Mucosa of descending colon (tissue), 3 donors: ENCODE data around the gene MND1. TPM values are rescaled to one million over a fixed set of nuclear protein-coding genes. Genes with fewer than 3 reads are reported as not detected.

Source experiments
- ATAC-seq: fragments of 200-7000 bp; cut with Tn5 transposase; one replicate; pipeline ENCODE4 v1.9.1; 2020; ENCODE audit warnings: mild to moderate bottlenecking, moderate library complexity
- DNase-seq, 3 donors: peaks; one replicate each; pipeline ENCODE4 v3.0.0-alpha.2; 2020
- H3K36me3 ChIP-seq: fragments of 200-600 bp; one replicate; pipeline ENCODE4 v1.8.0; 2021; ENCODE audit warnings: low read depth, mild to moderate bottlenecking
- H3K4me1 ChIP-seq: fragments of 200-600 bp; one replicate; pipeline ENCODE4 v1.8.0; 2021; ENCODE audit warnings: low read depth, mild to moderate bottlenecking
- H3K4me3 ChIP-seq: fragments of 200-600 bp; one replicate; pipeline ENCODE4 v1.8.0; 2021; ENCODE audit warnings: mild to moderate bottlenecking
- H3K9me3 ChIP-seq: fragments of 200-600 bp; one replicate; pipeline ENCODE4 v1.8.0; 2021; ENCODE audit warnings: mild to moderate bottlenecking
- intact Hi-C, 2 donors: fragments of 100-400 bp; cut with DNase I in 1 of 2; cut with micrococcal nuclease in 1 of 2; formaldehyde crosslinking; loops; one replicate each; pipeline versions ENCODE4 v1.11.0 to v1.11.1; 2022; cut with DNase I, micrococcal nuclease
- total RNA-seq, 3 donors: library from RNA; stranded (reverse); fragmentation: NEBNext Ultra II Directional in 2 of 3; extraction: Animal tissue kit (Norgen Biotek cat#: 25700) in 2 of 3; gene quantifications; one replicate each; pipeline versions ENCODE4 v1.2.1 to v1.2.4, GENCODE V29; 2021 to 2023
- TF ChIP-seq, protein P1 (sequence below): fragments of 200-600 bp; IDR thresholded peaks from one replicate; pipeline ENCODE4 v1.8.0; 2022; ENCODE audit warnings: antibody characterized with exemption, mild to moderate bottlenecking
- donor health status: DM: no; HTN: no; CAD: no; lungs with moderate emphysema.
- donor health status: DM: no; HTN: no; CAD: no.
- donor health status: DM: no; HTN: yes; CAD: no.

The MND1 gene
- total RNA-seq, 3 donors from 2014 or later, result 1.4 to 5.3 (median 1.6) TPM

DNA sequence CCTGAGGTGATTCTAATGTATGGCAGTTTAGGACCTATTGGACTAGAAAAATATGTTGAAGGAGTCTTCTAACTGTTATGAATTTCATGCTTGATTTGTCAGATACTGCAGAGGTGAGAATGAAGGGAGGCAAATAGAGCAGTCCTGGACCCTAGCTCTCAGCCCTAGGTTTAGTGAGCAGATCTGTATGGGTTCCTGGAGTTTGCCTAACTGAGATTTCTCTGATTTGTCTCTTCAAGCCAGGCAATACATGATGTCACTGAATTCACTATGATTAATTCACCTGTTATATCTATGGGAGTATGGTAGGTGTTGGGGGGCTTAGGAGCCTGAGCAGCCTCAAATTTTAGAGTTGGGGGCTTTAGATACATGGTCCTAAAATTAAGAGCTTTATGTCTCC, 2.6 kb downstream of the MND1 start:
- Histone ChIP-seq H3K4me3 (no peak overlapping the region), H3K9me3 (no peaks in the 10 kb centered on the region), H3K36me3 (no peaks in the 10 kb centered on the region), H3K4me1 (no peaks in the 10 kb centered on the region)
- ATAC-seq (no peak), DNase-seq (no peak)
- intact Hi-C loops, result loop anchor here in 1 of 2 donors (10.0 kb wide), 1 partner anchor 228 kb away; no protein-coding TSS in a partner anchor
- TF ChIP-seq, protein P1, sequence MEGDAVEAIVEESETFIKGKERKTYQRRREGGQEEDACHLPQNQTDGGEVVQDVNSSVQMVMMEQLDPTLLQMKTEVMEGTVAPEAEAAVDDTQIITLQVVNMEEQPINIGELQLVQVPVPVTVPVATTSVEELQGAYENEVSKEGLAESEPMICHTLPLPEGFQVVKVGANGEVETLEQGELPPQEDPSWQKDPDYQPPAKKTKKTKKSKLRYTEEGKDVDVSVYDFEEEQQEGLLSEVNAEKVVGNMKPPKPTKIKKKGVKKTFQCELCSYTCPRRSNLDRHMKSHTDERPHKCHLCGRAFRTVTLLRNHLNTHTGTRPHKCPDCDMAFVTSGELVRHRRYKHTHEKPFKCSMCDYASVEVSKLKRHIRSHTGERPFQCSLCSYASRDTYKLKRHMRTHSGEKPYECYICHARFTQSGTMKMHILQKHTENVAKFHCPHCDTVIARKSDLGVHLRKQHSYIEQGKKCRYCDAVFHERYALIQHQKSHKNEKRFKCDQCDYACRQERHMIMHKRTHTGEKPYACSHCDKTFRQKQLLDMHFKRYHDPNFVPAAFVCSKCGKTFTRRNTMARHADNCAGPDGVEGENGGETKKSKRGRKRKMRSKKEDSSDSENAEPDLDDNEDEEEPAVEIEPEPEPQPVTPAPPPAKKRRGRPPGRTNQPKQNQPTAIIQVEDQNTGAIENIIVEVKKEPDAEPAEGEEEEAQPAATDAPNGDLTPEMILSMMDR, result no peak

DNA sequence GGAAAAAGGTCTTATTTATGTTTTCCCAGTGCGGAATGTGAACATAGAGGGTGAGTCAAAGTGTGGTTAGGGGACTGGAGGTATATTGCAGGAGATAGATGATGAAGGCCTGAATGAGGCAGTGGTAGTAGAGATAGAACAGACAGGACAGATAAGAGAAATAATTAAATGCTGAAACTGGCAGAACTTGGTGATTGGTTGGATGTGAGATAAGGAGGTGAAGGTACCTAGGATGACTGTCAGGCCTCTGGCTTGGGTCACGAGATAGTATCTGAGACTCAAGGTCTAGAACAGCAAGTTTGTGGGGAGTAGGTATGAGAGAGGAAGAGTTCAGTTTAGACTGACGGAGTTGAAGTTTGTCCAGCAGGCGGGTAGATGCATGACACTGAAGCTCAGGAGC, 3.5 kb downstream of the MND1 start:
- Histone ChIP-seq H3K4me3 (no peak overlapping the region), H3K9me3 (no peaks in the 10 kb centered on the region), H3K4me1 (no peaks in the 10 kb centered on the region), H3K36me3 (no peaks in the 10 kb centered on the region)
- TF ChIP-seq, protein P1, result no peak
- intact Hi-C loops, result loop anchor here in 1 of 2 donors (10.0 kb wide), 1 partner anchor 227 kb away; no protein-coding TSS in a partner anchor
- DNase-seq, result no peak
- no peak for ATAC-seq

DNA sequence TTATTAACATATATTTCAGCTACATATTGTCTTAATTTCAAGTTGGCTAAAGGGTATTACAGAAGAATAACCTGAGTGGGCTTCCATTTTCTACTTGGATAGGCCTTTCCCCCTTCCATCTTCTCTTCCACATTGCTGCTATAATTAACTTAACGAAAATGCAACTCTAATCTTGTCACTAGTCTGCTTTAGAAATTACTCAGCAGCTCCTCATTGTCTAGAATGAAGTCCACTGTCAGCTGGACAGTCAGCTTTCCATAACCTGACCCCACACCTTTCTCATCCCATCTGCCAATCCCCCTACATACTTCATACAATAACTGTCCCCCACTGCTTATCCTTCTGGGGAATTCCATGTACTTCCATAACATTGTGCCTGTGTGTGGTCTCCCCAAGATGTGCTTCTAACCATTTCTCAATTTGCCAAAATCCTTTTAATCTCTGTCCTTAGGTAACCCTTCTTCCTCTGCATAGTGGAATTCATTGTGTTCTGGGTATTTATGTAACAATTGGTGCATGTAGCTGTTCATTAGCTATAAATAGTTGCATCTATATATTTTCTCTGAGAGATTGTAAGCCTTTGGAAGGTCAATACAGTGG, 4.8 kb downstream of the MND1 start:
- Histone ChIP-seq H3K9me3 (no peaks in the 10 kb centered on the region), H3K36me3 (no peaks in the 10 kb centered on the region), H3K4me1 (no peaks in the 10 kb centered on the region), H3K4me3 (no peak overlapping the region)
- ATAC-seq (no peak), DNase-seq (no peak)
- intact Hi-C loops, result loop anchor here in 1 of 2 donors (10.0 kb wide), 1 partner anchor 225 kb away; no protein-coding TSS in a partner anchor
- TF ChIP-seq, protein P1, result no peak

DNA sequence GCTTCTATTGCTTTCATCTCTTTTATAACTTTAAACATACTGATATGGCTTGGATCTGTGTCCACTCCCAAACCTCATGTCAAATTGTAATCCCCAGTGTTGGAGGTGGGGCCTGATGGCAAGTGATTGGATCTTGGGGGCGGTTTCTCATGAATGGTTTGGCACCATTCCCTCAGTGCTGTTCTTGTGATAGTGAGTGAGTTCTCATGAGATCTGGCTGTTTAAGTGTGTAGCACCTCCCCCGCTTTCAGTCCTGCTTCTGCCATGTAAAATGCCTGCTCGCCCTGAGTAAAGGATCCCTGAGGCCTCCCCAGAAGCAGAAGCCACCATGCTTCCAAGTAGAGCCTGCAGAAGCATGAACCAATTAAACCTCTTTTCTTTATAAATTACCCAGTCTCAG, 17.7 kb downstream of the MND1 start:
- ATAC-seq, result no peak
- H3K36me3 ChIP-seq, result no peaks in the 10 kb centered on the region
- no peaks in the 10 kb centered on the region for H3K9me3 ChIP-seq
- TF ChIP-seq, protein P1, result no peak
- intact Hi-C loops, result no loop called here
- no peak for DNase-seq
- no peak overlapping the region for H3K4me3 ChIP-seq
- H3K4me1 ChIP-seq, result no peaks in the 10 kb centered on the region

DNA sequence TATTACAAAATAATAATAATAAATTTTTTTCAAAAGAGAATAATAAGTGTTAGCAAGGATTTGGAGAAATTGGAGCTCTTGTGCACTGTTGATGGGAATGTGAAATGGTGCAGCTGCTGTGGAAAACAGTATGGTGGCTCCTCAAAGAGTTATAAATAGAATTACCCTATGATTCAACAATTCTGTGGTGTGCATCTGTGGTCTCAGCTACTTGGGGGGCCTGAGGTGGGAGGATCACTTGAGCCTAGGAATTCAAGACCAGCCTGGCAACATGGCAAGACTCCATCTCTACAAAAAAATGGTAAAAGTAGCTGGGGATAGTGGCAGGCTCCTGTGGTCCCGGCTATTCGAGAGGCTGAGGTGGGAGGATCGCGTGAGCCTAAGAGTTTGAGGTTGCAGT, 19.6 kb downstream of the MND1 start:
- no peaks in the 10 kb centered on the region for H3K9me3 ChIP-seq
- no peak overlapping the region for H3K4me3 ChIP-seq
- DNase-seq, result no peak
- TF ChIP-seq, protein P1, result no peak
- H3K4me1 ChIP-seq, result no peaks in the 10 kb centered on the region
- intact Hi-C loops, result no loop called here
- no peaks in the 10 kb centered on the region for H3K36me3 ChIP-seq
- ATAC-seq, result no peak
